NCI-H1417 treated with DMSO at 0.1 percent for 48 hours (cell line): ENCODE results near the gene C22orf39.

ENCODE experiments used
- DNase-seq: peaks from one replicate; lab custom pipeline; 2025; lab: John Stamatoyannopoulos, UW

Gene C22orf39

DNA sequence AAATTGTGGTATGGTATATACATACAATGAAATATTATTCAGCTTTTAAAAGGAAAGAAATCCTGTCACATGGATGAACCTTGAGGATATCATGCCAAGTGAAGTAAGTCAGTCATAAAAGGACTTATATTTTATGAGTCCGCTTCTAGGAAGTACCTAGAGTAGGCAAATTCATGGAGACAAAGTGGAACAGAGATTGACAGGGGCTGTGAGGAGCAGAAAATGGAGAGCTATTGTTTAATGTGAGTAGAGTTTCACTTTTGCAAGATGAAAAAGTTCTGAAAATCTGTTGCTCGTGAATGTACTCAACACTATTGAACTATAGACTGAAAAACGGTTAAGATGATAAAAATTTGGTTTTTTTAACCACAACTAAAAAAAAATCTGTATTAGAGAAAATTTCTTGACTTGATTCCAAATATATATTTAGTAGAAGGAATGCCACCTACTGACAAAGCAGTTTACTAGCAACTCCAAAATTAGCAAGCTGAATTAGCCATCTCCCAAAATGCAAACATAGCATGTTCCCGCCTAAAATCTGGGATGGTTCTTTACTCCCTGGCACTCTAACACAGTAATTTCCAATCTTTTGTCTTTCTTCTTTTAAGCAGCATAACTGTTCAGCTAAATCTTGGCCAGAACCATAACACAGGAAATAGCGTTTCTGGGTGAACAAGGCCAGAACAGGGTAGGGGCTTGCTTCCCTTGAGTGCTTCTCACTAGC is 30.0 kb upstream of the C22orf39 start:
- DNase-seq, result no peak

GRCh38 chr22:19476023-19476422 is 28.5 kb upstream of the C22orf39 start:
- DNase-seq, result no peak

DNA sequence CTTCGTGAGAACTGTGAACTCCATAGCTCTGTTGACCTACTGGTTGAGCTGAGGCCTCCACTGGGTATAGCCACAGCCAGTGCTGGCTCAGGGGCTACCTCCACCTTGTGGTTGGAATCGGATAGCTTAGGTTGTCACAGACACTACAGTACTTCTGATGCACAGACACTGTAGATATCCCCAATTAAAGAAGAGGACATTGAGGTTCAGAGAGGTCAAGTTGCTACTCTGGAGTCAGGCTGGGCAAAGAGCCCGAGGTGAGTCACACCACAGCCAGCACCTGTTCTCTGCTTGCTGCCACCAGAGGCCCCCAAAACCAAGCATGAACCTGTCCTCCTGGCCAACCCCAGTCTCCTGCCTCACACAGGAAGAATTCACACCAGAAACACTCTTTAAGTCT is 26.1 kb upstream of the C22orf39 start:
- DNase-seq, result no peak

DNA sequence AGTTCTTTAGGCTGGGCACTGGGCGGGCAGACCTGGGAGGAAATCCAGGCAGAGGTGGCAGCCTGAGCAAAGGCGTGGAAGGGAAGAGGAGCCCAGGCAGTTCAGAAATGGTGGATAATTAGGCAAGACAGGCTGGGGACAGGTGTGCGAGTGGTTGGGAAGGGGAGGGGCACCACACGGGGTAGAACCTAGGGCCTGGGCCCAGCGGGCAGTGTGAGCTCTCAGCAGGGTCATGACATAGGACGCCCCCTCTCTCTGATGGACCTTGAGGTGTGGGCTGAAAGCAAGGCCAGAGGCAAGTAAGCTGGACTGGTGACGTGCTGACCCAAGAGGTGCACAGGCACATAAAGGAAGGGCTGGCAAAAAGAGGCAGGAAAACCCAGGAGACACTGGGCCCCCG is 24.7 kb upstream of the C22orf39 start:
- DNase-seq, result no peak

- DNase-seq, result no peak
These were observed 24.1 kb upstream of the C22orf39 start for GRCh38 chr22:19471572-19471971.

- DNase-seq, result no peak
These were observed 22.5 kb upstream of the C22orf39 start for GRCh38 chr22:19470010-19470409.

DNA sequence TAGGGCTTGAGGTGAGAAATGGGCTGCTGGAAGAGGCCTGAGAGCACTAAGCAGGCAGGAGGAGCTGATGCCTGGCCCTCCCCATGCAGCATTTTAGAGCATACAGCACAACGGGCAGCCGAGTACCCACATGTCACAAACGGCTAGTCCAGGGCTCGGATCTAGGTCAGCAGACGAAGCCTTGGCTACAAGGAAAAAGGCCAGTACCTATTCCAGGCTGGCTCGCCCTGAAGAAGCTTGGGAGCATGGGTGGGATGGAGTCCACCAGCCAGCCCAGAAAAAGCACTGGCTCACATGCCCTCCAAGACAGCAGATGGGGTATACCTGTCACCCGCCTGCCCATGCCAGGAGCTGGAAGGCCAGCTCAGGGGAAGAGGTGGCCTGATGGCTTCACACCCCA is 21.9 kb upstream of the C22orf39 start:
- DNase-seq, result no peak

DNA sequence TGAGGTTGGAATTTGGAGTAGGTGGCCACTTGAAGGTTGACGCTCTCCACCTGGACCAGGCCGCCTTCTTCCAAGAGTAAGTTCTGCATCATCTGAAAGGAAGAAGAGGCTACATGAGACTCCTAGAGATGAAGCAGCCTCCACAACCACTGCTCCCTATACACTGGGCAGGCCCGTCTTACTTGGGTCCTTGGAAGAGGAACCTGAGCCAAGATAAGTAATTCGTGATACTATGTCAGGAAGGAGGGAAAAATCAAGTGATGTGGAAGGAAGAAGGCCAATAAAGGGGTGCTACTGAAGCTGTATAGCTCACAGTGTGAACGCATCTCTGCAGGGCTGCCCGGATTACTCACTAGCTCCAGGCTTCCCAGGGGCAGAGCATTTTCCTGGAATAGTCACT is 20.4 kb upstream of the C22orf39 start:
- DNase-seq, result no peak

GRCh38 chr22:19466848-19467752 is 19.6 kb upstream of the C22orf39 start:
- no peak for DNase-seq

DNA sequence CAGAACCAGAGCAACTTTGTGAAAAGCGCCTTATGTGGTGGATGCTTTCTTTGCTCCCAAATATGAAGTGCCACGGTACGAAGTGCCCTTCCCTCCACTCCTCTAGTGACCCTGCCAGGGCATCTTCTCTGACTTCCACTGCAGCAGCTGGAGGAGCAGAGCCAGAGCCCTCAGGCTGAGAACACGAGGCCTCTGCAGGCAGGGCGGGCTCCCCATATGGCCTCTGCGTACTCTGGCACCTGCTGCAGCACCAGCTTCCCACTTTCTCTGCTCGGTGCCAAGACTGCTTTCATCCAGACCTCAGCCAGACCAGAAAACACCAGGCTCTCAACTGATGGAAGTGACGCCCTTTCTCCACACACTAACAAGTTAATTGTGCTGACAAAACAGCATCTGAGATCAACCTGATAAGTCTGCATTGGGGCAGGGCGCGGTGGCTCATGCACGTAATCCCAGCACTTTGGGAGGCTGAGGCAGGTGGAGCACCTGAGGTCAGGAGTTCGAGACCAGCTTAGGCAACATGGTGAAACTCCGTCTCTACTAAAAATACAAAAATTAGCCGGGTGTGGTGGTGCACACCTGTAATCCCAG is 18.7 kb upstream of the C22orf39 start:
- no peak for DNase-seq

GRCh38 chr22:19464975-19465374 is 17.5 kb upstream of the C22orf39 start:
- DNase-seq, result no peak

DNA sequence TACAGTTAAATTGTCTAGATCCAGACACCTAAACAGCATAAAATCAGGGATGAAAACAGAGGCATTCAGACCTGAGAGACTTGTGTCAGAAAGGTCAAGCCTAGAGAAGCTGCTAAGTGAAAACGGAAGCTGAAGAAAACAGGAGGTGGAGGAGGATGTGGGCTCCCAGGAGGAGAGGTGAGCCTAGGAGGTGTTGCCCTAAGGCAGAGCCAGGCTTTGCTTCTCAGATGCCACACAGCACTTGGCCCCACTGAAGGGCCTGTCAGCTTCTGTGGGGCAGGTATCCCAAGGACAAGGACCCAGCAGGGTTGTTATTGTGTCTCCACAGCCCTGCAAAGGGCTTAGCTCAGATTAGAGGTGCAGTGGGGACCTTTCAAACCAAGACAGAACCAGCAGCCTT is 17.0 kb upstream of the C22orf39 start:
- no peak for DNase-seq

GRCh38 chr22:19463491-19464469 is 16.3 kb upstream of the C22orf39 start:
- no peak for DNase-seq

DNA sequence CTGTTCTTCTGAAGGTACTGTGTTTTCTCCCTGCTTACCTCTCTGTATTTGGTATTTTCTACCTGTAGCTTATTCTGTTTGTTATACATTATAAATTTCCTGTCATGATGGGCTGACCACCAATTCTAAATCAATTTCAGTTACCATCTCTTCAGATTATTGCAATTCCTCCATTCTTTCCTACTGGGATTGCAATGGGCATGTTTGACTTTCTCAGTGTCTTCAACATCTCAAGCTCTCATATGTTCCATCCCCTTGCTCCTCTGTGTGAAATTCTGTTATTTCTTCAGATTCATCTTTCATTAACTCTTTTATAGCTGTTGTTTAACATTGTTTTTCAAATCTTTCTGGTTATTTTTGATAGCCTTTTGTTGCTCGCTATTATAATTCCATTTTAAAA is 15.5 kb upstream of the C22orf39 start:
- no peak for DNase-seq

DNA sequence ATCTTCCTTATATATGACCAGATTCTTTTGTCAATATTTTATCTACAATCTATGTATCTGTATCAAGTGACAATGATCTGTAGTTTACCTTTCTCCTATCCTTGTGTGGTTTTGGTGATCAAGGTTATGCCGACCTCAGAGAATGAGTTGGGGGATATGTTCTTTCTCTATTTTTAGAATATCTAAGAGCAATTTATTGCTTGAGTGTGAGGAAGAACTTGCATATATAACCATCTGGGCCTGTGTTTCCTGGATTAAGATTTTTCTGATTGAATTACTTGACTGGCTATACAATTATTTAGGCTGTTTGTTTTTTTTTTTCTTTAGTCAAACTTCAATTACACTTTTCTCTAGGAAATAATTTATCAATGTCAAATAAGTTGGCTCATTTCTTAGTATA is 14.0 kb upstream of the C22orf39 start:
- no peak for DNase-seq

DNA sequence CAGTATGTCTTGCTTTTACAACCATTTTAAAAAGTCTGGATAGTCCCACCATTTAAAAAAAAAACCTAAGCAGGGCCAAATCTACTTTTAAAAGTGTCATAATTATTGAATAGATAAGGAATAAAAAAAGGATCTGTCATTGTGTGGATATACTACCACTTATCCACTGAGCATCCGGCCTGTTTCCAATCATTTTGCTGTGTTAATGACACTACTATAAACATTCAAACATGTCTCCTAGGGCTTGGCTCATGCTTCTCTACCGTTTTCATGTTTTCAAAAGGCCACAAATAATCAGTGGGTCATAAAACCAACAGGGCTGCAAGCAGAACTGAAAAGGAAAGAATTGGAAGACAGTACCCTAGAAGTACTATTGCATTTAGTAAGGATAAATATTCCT is 12.5 kb upstream of the C22orf39 start:
- DNase-seq, result no peak

GRCh38 chr22:19457828-19458428 is 10.4 kb upstream of the C22orf39 start:
- DNase-seq, result no peak

DNA sequence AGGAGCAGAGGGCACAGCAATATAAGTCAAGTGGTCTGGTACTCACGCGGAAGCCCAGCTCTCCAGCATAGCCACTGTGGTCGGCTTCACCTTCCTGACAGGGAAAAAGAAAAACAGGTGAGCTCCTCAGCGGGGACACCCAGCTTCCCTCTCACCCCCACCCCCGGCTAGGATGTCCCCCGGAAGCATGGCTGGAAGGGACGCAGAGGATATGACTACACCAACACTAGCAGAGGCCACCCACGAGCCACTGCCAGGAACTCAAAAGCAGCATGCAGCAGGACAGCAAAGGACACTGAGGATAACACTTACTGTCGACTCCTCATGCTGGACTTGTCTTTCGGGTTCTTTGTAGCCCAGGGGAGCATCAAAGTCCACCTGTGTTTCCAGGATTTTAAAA is 9.0 kb upstream of the C22orf39 start:
- no peak for DNase-seq

- no peak for DNase-seq
These were observed 8.3 kb upstream of the C22orf39 start for GRCh38 chr22:19455585-19456370.

DNA sequence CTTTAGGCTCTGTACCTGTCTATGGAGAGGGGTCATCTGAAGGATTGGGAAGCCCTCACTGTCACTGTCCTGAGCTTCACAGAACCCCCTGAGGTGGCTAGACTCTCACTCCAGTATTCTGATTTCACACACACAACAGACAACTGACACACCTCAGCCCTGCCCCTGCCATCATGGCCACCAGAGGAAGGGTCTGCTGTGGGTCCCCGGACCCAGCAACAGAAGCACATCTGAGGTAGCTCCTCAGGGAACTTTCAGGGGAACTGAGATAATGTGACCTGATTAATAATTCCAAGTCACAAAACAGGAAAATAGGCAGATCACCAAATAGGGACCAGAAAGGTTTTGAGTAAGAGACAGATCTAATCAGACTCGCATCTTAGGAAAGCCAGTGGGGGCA is 7.5 kb upstream of the C22orf39 start:
- no peak for DNase-seq

DNA sequence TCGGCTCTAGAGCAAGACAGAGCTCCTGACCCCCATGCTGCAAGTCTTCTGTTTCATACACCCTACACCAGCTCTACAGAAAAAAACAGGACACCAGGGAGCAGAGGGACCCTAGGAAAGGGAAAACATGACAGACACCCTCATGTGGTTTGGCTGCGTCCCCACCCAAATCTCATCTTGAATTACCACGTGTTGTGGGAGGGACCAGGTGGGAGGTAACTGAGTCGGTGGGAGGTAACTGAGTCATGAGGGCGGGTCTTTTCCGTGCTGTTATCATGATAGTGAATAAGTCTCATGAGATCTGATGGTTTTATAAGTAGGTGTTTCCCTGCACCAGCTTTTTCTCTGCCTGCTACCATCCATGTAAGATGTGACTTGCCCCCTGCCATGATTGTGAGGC is 6.6 kb upstream of the C22orf39 start:
- DNase-seq, result no peak
